Osteoblast (primary cell): ENCODE measurements around the gene N4BP2L1. TPM values are rescaled to one million over a fixed set of nuclear protein-coding genes. Genes with fewer than 3 reads are reported as not detected.
A peak's percentile ranks its signal among the peaks of the same experiment; 100 is the strongest.

Experiments used
- DNase-seq: peaks from one replicate; pipeline ENCODE4 v3.0.0; 2011; ENCODE audit warnings: low spot score, mixed read lengths; ENCODE audit not compliant: insufficient read length; ENCODE audit errors: missing footprints
- H2AFZ ChIP-seq: 2 replicates; pipeline ENCODE4 v1.6.0; 2011; ENCODE audit warnings: mild to moderate bottlenecking, low read length
- H3K27ac ChIP-seq: 2 replicates; pipeline ENCODE4 v1.5.1; 2011; ENCODE audit warnings: mild to moderate bottlenecking, low read depth, low read length, moderate library complexity
- H3K27me3 ChIP-seq: 2 replicates; pipeline ENCODE4 v1.6.0; 2012; ENCODE audit warnings: mild to moderate bottlenecking, control low read depth, inconsistent platforms, low read length, moderate library complexity; ENCODE audit not compliant: insufficient read depth
- H3K36me3 ChIP-seq: 2 replicates; pipeline ENCODE4 v1.5.1; 2011; ENCODE audit warnings: mild to moderate bottlenecking, low read length, control low read depth, moderate library complexity; ENCODE audit not compliant: insufficient read depth
- H3K4me1 ChIP-seq: 2 replicates; pipeline ENCODE4 v1.5.1; 2011; ENCODE audit warnings: mild to moderate bottlenecking, low read length, control low read depth, moderate library complexity; ENCODE audit not compliant: insufficient read depth
- H3K4me2 ChIP-seq: 2 replicates; pipeline ENCODE4 v1.6.0; 2011; ENCODE audit warnings: mild to moderate bottlenecking, low read length; ENCODE audit not compliant: insufficient read depth
- H3K4me3 ChIP-seq: fragments of 200-600 bp; sonication (generic); 3 replicates; pipeline ENCODE4 v1.5.1; 2012; ENCODE audit warnings: mild to moderate bottlenecking, low read length, inconsistent platforms; ENCODE audit not compliant: insufficient read depth
- H3K79me2 ChIP-seq: 2 replicates; pipeline ENCODE4 v1.6.0; 2012; ENCODE audit warnings: mild to moderate bottlenecking, low read length, control low read depth, inconsistent platforms; ENCODE audit not compliant: insufficient read depth
- H3K9me3 ChIP-seq: 2 replicates; pipeline ENCODE4 v1.5.1; 2011; ENCODE audit warnings: low read depth, low read length, control low read depth
- H4K20me1 ChIP-seq: 2 replicates; pipeline ENCODE4 v1.6.0; 2012; ENCODE audit warnings: mild to moderate bottlenecking, low read length, control low read depth; ENCODE audit not compliant: insufficient read depth
- total RNA-seq: library from RNA; depleted of rRNA; stranded (reverse); fragments of >200 nt; gene quantifications from 2 replicates; pipeline ENCODE4 v1.2.3, GENCODE V29; 2012
- TF ChIP-seq, protein P1 (sequence below): IDR thresholded peaks from 2 replicates; pipeline ENCODE4 v1.5.1; 2011; ENCODE audit warnings: mild to moderate bottlenecking, low read depth, low read length, moderate library complexity; ENCODE audit errors: extremely low read depth

N4BP2L1 gene
- total RNA-seq, 1 donor, result 11.2 TPM

DNA sequence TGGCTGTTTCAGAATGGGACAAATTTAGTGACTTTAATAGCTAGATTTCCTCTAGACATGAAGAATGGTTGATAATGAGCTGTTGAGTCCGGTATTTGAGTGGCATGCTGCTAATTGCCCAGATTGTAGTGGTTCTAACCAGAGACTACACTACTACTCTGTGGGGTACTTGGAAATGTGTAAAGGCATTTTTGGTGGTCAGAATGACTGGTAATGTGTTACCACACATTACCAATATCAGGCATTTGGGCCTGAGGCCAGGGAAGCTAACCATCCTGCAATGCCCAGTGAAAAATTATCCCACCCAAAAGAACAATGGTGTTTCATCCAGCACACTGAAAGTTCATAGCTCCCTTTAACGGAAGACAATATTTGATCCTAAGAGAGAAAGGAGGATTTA is 17.5 kb upstream of the N4BP2L1 start:
- Histone ChIP-seq H2AFZ (no peak overlapping the region), H3K27me3 (no peaks in the 10 kb centered on the region), H3K79me2 (no peaks in the 10 kb centered on the region), H3K27ac (no peak overlapping the region), H3K4me1 (no peaks in the 10 kb centered on the region), H3K4me2 (no peak overlapping the region), H3K4me3 (no peak overlapping the region), H3K9me3 (no peaks in the 10 kb centered on the region), H3K36me3 (no peaks in the 10 kb centered on the region), H4K20me1 (no peaks in the 10 kb centered on the region)
- TF ChIP-seq, protein P1, sequence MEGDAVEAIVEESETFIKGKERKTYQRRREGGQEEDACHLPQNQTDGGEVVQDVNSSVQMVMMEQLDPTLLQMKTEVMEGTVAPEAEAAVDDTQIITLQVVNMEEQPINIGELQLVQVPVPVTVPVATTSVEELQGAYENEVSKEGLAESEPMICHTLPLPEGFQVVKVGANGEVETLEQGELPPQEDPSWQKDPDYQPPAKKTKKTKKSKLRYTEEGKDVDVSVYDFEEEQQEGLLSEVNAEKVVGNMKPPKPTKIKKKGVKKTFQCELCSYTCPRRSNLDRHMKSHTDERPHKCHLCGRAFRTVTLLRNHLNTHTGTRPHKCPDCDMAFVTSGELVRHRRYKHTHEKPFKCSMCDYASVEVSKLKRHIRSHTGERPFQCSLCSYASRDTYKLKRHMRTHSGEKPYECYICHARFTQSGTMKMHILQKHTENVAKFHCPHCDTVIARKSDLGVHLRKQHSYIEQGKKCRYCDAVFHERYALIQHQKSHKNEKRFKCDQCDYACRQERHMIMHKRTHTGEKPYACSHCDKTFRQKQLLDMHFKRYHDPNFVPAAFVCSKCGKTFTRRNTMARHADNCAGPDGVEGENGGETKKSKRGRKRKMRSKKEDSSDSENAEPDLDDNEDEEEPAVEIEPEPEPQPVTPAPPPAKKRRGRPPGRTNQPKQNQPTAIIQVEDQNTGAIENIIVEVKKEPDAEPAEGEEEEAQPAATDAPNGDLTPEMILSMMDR, result no peak
- no peak for DNase-seq

DNA sequence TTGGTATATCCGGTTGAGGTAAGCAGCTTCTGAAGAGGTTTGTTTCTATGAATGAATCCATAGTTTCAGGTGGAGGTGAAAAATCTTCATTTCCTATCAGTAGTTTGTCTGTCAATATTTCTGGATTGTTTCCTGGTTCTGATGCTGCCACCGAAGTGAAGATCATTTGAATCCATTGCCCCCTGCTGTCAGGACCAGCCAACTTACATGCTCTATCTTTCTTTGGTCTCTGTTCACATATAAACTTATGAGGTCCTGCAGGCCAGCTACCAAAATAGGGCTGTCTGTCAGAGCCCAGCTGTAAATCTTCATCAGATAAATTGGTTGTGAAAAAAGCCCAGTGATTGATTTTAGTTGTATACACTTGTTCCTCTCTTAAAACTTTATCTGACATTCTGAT is 15.2 kb upstream of the N4BP2L1 start:
- no peak for DNase-seq

DNA sequence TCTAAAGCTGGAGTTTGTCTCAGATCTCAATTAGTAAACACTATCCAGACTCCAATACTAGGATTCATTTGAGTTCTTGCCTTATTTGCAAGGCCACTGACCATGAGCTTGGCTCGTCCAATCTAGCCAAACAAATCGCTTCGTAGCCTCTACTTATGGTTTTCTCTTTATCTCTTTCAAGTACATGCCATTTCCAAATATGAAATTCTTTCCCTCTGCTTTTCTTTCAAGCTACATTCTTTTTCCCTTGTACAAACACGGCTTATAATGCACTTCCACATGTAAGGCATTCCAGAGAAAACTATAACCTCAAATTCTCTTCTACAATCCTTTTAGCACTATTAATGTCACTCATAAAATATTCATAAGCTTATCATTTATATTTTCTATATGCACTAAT is 10.9 kb upstream of the N4BP2L1 start:
- Histone ChIP-seq H3K27me3 (no peaks in the 10 kb centered on the region), H4K20me1 (no peaks in the 10 kb centered on the region), H3K4me1 (no peaks in the 10 kb centered on the region), H3K4me2 (no peak overlapping the region), H3K9me3 (no peaks in the 10 kb centered on the region), H3K27ac (no peak overlapping the region), H2AFZ (no peak overlapping the region), H3K36me3 (peaks cover 5% of the 10 kb centered on the region), H3K4me3 (no peak overlapping the region), H3K79me2 (no peaks in the 10 kb centered on the region)
- TF ChIP-seq, protein P1, result no peak
- DNase-seq, result no peak

More for the DNA sequence above, 15.2 kb upstream of the N4BP2L1 start:
- Histone ChIP-seq H3K79me2 (no peaks in the 10 kb centered on the region), H3K27ac (no peak overlapping the region), H3K36me3 (no peaks in the 10 kb centered on the region), H3K4me2 (no peak overlapping the region), H2AFZ (no peak overlapping the region), H3K27me3 (no peaks in the 10 kb centered on the region), H3K4me1 (no peaks in the 10 kb centered on the region), H3K9me3 (no peaks in the 10 kb centered on the region), H4K20me1 (no peaks in the 10 kb centered on the region), H3K4me3 (no peak overlapping the region)
- TF ChIP-seq, protein P1, result peak; percentile 51

DNA sequence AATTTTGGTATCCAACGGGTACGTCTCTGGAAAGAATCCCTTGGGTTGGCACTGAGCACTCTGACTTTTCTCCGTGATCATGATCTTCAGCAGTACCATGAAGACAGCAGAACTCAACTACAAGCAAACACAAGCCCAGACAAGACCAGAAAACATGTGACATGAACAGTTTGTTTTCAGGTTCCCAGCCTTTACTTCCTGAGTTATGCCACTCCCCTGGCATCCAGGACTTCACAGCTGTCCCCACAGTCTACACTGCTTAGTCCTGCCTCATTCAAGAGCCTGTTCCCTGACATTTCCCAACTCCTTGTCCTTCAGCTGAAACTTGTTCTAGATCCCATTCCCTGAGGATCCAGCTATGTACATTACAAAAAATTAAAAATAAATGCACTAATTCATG is 4.9 kb upstream of the N4BP2L1 start:
- no peak overlapping the region for H2AFZ ChIP-seq
- DNase-seq, result no peak
- H3K79me2 ChIP-seq, result no peaks in the 10 kb centered on the region
- H3K4me3 ChIP-seq, result no peak overlapping the region
- TF ChIP-seq, protein P1, result no peak
- no peak overlapping the region for H3K4me2 ChIP-seq
- peaks cover 7% of the 10 kb centered on the region for H3K4me1 ChIP-seq
- H3K9me3 ChIP-seq, result no peaks in the 10 kb centered on the region
- H3K27me3 ChIP-seq, result no peaks in the 10 kb centered on the region
- peaks cover 14% of the 10 kb centered on the region for H3K36me3 ChIP-seq
- no peaks in the 10 kb centered on the region for H4K20me1 ChIP-seq
- no peak overlapping the region for H3K27ac ChIP-seq
